Breast epithelium (tissue), 4 donors: ENCODE results near the gene CTIF. TPM values are rescaled to one million over a fixed set of nuclear protein-coding genes. Genes with fewer than 3 reads are reported as not detected.

Source experiments
- DNase-seq, 2 donors: peaks; one replicate each; pipeline ENCODE4 v3.0.0-alpha.2; 2019; ENCODE audit warnings: low spot score in 2 of 2
- H3K27ac ChIP-seq, 2 donors: fragments of 200-600 bp; sonication (generic) in 1 of 2; one replicate each; pipeline ENCODE4 v1.5.1; 2016 to 2019; ENCODE audit warnings: mild to moderate bottlenecking in 1 of 2
- H3K27me3 ChIP-seq, 2 donors: fragments of 200-600 bp; sonication (generic) in 1 of 2; one replicate each; pipeline versions ENCODE4 v1.5.1 to v1.6.0; 2017 to 2019; ENCODE audit warnings: control low read depth in 1 of 2, mild to moderate bottlenecking in 1 of 2
- H3K36me3 ChIP-seq: fragments of 200-600 bp; one replicate; pipeline ENCODE4 v1.5.1; 2019
- H3K4me1 ChIP-seq, 2 donors: fragments of 200-600 bp; sonication (generic); one replicate each; pipeline ENCODE4 v1.5.1; 2016 to 2019; ENCODE audit warnings: control low read depth in 1 of 2
- H3K4me3 ChIP-seq, 3 donors: fragments of 200-600 bp; sonication (generic); 1 replicate in 2 of 3; 2 replicates in 1 of 3; pipeline ENCODE4 v1.5.1; 2016 to 2019; ENCODE audit warnings: mild to moderate bottlenecking in 3 of 3, moderate library complexity in 2 of 3
- H3K9me3 ChIP-seq, 2 donors: fragments of 200-600 bp; sonication (generic) in 1 of 2; one replicate each; pipeline ENCODE4 v1.5.1; 2016 to 2019; ENCODE audit warnings: control low read depth in 1 of 2
- CTCF ChIP-seq, 3 donors: fragments of 450-650 bp; IDR thresholded peaks; one replicate each; pipeline ENCODE4 v1.5.1; 2016 to 2017; ENCODE audit warnings: antibody characterized with exemption in 3 of 3, mild to moderate bottlenecking in 3 of 3, moderate library complexity in 3 of 3
- POLR2A ChIP-seq: fragments of 450-650 bp; IDR thresholded peaks from one replicate; pipeline ENCODE4 v1.6.1; 2016; ENCODE audit warnings: antibody characterized with exemption, mild to moderate bottlenecking, moderate library complexity
- POLR2AphosphoS5 ChIP-seq, 3 donors: sonication (generic); formaldehyde crosslinking; IDR thresholded peaks; one replicate each; pipeline ENCODE4 v1.6.1; 2017; ENCODE audit warnings: antibody characterized with exemption in 3 of 3
- intact Hi-C: fragments of 100-400 bp; cut with DNase I; formaldehyde crosslinking; loops from one replicate; pipeline ENCODE4 v1.15.1; 2023; ENCODE audit warnings: low total_unique reads
- total RNA-seq, 3 donors: library from RNA; depleted of rRNA; stranded (reverse); fragments of >200 nt; gene quantifications; one replicate each; pipeline ENCODE4 v1.1.0, GENCODE V29; 2016

Gene CTIF
- total RNA-seq, 3 donors from 2014 or later, result 28.8 to 78.9 (median 32.6) TPM

- Histone ChIP-seq H3K4me3 (no peak overlapping the region), H3K27me3 (no peaks in the 10 kb centered on the region), H3K9me3 (no peaks in the 10 kb centered on the region), H3K4me1 (no peaks in the 10 kb centered on the region), H3K36me3 (no peaks in the 10 kb centered on the region), H3K27ac (no peak overlapping the region)
- peak in 1 of 2 donors; percentile 43 for DNase-seq
- no peak for TF ChIP-seq POLR2A
- intact Hi-C loops, result no loop called here
Measured at GRCh38 chr18:48796491-48797205, 257.8 kb downstream of the CTIF start.

DNA sequence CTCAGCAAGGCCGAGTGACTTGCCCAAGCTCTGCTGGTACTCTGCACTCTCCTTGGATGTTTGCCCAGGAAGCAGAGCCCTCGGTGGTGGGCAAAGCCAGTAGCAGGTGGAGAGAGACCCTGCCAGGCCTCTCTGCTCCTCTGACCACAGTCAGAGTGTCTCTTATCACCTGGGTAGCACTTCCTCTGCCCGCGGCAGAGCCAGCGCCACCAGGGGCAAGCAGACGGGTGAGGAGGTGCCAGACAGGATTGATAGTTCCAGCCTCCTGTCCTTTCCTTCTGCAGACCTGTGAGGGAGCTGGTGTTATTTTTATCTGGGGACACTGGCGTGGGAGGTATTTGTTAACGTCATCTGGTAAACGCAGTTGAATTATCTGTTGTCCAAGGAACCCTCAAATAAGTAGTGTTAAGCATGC, 259.0 kb downstream of the CTIF start:
- H3K9me3 ChIP-seq, result no peaks in the 10 kb centered on the region
- no peak for TF ChIP-seq POLR2A
- TF ChIP-seq POLR2AphosphoS5 (IDR thresholded peaks at IDR 0.05), result no peak
- no peak for TF ChIP-seq CTCF (IDR thresholded peaks at IDR 0.05)
- intact Hi-C loops, result no loop called here
- H3K36me3 ChIP-seq, result no peaks in the 10 kb centered on the region
- H3K4me1 ChIP-seq, result no peaks in the 10 kb centered on the region
- no peaks in the 10 kb centered on the region for H3K27me3 ChIP-seq
- no peak overlapping the region for H3K4me3 ChIP-seq
- DNase-seq, result no peak
- H3K27ac ChIP-seq, result no peak overlapping the region

GRCh38 chr18:48798334-48799245, 259.8 kb downstream of the CTIF start:
- H3K27me3 ChIP-seq, result no peaks in the 10 kb centered on the region
- H3K4me1 ChIP-seq, result no peaks in the 10 kb centered on the region
- DNase-seq, result peak in 1 of 2 donors; percentile 19
- no peaks in the 10 kb centered on the region for H3K36me3 ChIP-seq
- no peaks in the 10 kb centered on the region for H3K9me3 ChIP-seq
- intact Hi-C loops, result no loop called here
- TF ChIP-seq CTCF (IDR thresholded peaks at IDR 0.05), result no peak
- TF ChIP-seq POLR2AphosphoS5 (IDR thresholded peaks at IDR 0.05), result no peak
- no peak for TF ChIP-seq POLR2A
- H3K27ac ChIP-seq, result no peak overlapping the region
- no peak overlapping the region for H3K4me3 ChIP-seq

DNA sequence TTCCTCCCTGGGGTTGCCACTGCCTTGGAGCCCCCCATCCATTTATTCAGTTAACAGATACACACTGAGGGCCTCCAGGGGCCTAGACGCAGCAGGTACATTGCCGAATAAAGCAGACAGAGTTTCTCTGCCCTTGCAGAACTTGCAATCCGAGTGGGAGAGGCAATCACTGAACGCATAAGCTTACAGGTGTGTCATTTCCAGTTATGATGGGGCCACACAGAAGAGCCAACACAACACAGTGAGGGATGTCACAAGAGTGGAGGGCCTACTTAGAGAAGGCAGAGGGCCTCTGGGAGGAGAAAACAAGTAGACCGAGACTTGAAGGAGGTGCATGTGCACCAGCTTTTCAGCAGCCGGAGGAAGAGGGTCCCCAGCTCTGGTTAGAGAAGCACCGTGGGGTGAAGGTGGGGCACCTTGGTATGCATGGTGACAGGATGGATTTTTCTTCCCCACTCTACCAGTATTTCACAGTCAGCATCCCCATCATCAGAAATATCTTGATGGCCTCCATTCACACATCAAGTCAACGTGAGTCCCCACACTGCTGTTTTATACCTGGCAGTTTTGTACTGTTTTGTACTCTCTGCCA, 261.0 kb downstream of the CTIF start:
- Histone ChIP-seq H3K27ac (no peak overlapping the region), H3K4me3 (no peak overlapping the region), H3K4me1 (no peaks in the 10 kb centered on the region), H3K36me3 (no peaks in the 10 kb centered on the region), H3K9me3 (no peaks in the 10 kb centered on the region), H3K27me3 (no peaks in the 10 kb centered on the region)
- TF ChIP-seq POLR2AphosphoS5 (IDR thresholded peaks at IDR 0.05) (no peak), CTCF (IDR thresholded peaks at IDR 0.05) (no peak), POLR2A (no peak)
- intact Hi-C loops, result no loop called here
- DNase-seq, result peak in 1 of 2 donors; percentile 20

- no peaks in the 10 kb centered on the region for H3K4me1 ChIP-seq
- no peak overlapping the region for H3K4me3 ChIP-seq
- no peaks in the 10 kb centered on the region for H3K27me3 ChIP-seq
- peak in 1 of 2 donors; percentile 35 for DNase-seq
- no peaks in the 10 kb centered on the region for H3K36me3 ChIP-seq
- H3K9me3 ChIP-seq, result no peaks in the 10 kb centered on the region
- no peak for TF ChIP-seq POLR2A
- no peak for TF ChIP-seq POLR2AphosphoS5 (IDR thresholded peaks at IDR 0.05)
- no peak for TF ChIP-seq CTCF (IDR thresholded peaks at IDR 0.05)
- intact Hi-C loops, result no loop called here
- no peak overlapping the region for H3K27ac ChIP-seq
Measured at GRCh38 chr18:48800466-48800865, 261.6 kb downstream of the CTIF start.
